ENCODE measurements around the gene CCDC57. TPM values are rescaled to one million over a fixed set of nuclear protein-coding genes. Genes with fewer than 3 reads are reported as not detected.
A peak's percentile ranks its signal among the peaks of the same experiment; 100 is the strongest.
"Not testable (repeated sequence)": the region's sequence is repeated elsewhere in the genome, so short reads cannot be mapped to it uniquely, and the experiment has no call there.

CCDC57 gene
- total RNA-seq, 2 experiments from 2014 or later: 56.6 to 64.2 TPM

GRCh38 chr17:82198092-82198491 lies 14.6 kb downstream of the CCDC57 start:
- DNase-seq (peak; percentile 45), ATAC-seq (peak; percentile 31)
- Mint-ChIP-seq H3K4me3 (no peak overlapping the region), H3K27ac (no peak overlapping the region), H3K9me3 (no peaks in the 10 kb centered on the region), H3K4me1 (ENCODE audit: low read depth) (peaks cover 40% of the 10 kb centered on the region), H3K27me3 (no peaks in the 10 kb centered on the region), H3K36me3 (ENCODE audit: low read depth) (peaks cover 43% of the 10 kb centered on the region)
- CTCF ChIA-PET: interaction anchor here (1.0 kb wide), 1 partner anchor 8 kb away, joined by 3 read pairs; no protein-coding TSS in a partner anchor
- intact Hi-C loops (cut with micrococcal nuclease): no loop called here
- POLR2A ChIA-PET: interaction anchor here (1.1 kb wide), 1 partner anchor 9 kb away, joined by 3 read pairs; no protein-coding TSS in a partner anchor
- TF ChIP-seq, protein P1, sequence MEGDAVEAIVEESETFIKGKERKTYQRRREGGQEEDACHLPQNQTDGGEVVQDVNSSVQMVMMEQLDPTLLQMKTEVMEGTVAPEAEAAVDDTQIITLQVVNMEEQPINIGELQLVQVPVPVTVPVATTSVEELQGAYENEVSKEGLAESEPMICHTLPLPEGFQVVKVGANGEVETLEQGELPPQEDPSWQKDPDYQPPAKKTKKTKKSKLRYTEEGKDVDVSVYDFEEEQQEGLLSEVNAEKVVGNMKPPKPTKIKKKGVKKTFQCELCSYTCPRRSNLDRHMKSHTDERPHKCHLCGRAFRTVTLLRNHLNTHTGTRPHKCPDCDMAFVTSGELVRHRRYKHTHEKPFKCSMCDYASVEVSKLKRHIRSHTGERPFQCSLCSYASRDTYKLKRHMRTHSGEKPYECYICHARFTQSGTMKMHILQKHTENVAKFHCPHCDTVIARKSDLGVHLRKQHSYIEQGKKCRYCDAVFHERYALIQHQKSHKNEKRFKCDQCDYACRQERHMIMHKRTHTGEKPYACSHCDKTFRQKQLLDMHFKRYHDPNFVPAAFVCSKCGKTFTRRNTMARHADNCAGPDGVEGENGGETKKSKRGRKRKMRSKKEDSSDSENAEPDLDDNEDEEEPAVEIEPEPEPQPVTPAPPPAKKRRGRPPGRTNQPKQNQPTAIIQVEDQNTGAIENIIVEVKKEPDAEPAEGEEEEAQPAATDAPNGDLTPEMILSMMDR (IDR thresholded peaks at IDR 0.05): no peak

- TF ChIP-seq, protein P1 (IDR thresholded peaks at IDR 0.05): no peak
- ATAC-seq: no peak
- ChIA-PET POLR2A (interaction anchor here (0.6 kb wide), 1 partner anchor 182 kb away, joined by 3 read pairs; no protein-coding TSS in a partner anchor), CTCF (interaction anchor here (0.6 to 1.1 kb wide), 2 partner anchors 10 to 325 kb away, joined by 3 to 4 read pairs; no protein-coding TSS in a partner anchor)
- intact Hi-C loops (cut with micrococcal nuclease): no loop called here
- Mint-ChIP-seq H3K36me3 (ENCODE audit: low read depth) (peaks cover 44% of the 10 kb centered on the region), H3K27ac (no peak overlapping the region), H3K9me3 (no peaks in the 10 kb centered on the region), H3K4me1 (ENCODE audit: low read depth) (peaks cover 27% of the 10 kb centered on the region), H3K27me3 (no peaks in the 10 kb centered on the region), H3K4me3 (no peak overlapping the region)
- DNase-seq: no peak
Measured at GRCh38 chr17:82195675-82196672, 16.7 kb downstream of the CCDC57 start.

GRCh38 chr17:82194765-82195164 lies 17.9 kb downstream of the CCDC57 start:
- H3K9me3 Mint-ChIP-seq: no peaks in the 10 kb centered on the region
- POLR2A ChIA-PET: no interaction called here
- H3K4me3 Mint-ChIP-seq: no peak overlapping the region
- ATAC-seq (no peak), DNase-seq (no peak)
- H3K36me3 Mint-ChIP-seq (ENCODE audit: low read depth): peaks cover 41% of the 10 kb centered on the region
- no peak overlapping the region for H3K27ac Mint-ChIP-seq
- peaks cover 16% of the 10 kb centered on the region for H3K4me1 Mint-ChIP-seq (ENCODE audit: low read depth)
- intact Hi-C loops (cut with micrococcal nuclease): no loop called here
- CTCF ChIA-PET: interaction anchor here (1.1 kb wide), 1 partner anchor 11 kb away, joined by 4 read pairs; no protein-coding TSS in a partner anchor
- no peaks in the 10 kb centered on the region for H3K27me3 Mint-ChIP-seq
- TF ChIP-seq, protein P1 (IDR thresholded peaks at IDR 0.05): no peak

DNA sequence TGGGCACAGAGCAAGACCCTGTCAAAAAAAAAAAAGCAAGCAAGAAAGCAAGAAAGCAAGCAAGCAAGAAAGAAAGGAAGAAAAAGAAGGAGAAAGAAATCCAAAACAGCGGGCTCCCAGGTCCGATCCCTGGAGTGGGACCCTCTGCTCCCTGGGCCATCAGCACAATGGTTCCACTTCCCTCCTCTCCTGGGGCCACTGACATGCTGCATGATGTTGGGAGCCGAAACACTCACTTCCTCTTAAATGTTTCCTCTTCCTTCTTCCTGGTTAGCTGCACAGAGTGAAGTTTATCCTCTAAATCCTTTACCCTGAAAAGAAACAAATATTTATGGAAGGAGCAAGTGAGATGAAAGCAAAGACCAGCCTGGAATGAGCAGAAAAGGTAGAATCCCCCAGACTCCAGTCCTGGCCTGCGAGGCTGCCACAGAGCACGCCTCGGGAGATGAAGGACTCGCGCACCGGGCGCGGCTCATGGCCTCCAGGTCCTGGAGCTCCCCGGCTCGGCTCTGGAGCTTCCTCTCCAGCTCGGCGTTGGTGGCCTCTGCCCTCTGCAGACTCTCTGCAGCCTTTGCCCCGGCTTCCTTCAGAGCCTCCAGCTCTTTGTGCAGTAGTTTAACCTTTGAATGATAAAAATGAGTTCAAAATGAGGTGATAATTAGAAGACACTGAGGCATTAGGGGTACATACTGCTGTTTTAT lies 19.0 kb downstream of the CCDC57 start:
- Mint-ChIP-seq H3K4me3 (no peak overlapping the region), H3K27me3 (no peaks in the 10 kb centered on the region), H3K4me1 (ENCODE audit: low read depth) (peaks cover 9% of the 10 kb centered on the region), H3K9me3 (no peaks in the 10 kb centered on the region), H3K36me3 (ENCODE audit: low read depth) (peaks cover 36% of the 10 kb centered on the region), H3K27ac (no peak overlapping the region)
- intact Hi-C loops (cut with micrococcal nuclease): no loop called here
- ChIA-PET CTCF (no interaction called here), POLR2A (no interaction called here)
- no peak for DNase-seq
- TF ChIP-seq, protein P1 (IDR thresholded peaks at IDR 0.05): no peak
- no peak for ATAC-seq

- POLR2A ChIA-PET: interaction anchor here (1.2 kb wide), 1 partner anchor 24 kb away, joined by 5 read pairs; no protein-coding TSS in a partner anchor
- ATAC-seq; H3K27ac Mint-ChIP-seq; DNase-seq; H3K9me3 Mint-ChIP-seq; H3K27me3 Mint-ChIP-seq; intact Hi-C loops (cut with micrococcal nuclease); H3K4me1 Mint-ChIP-seq (ENCODE audit: low read depth); H3K4me3 Mint-ChIP-seq; CTCF ChIA-PET: not testable (repeated sequence)
- peaks cover 31% of the 10 kb centered on the region for H3K36me3 Mint-ChIP-seq (ENCODE audit: low read depth)
Measured at GRCh38 chr17:82193050-82193449, 19.6 kb downstream of the CCDC57 start.

Data from activated CD8-positive, alpha-beta T cell treated with anti-CD3 and anti-CD28 coated beads for 36 hours (primary cell).